Stomach (tissue), 9 donors: ENCODE results near the gene VPS8. TPM values are rescaled to one million over a fixed set of nuclear protein-coding genes. Genes with fewer than 3 reads are reported as not detected.

Experiments used
- DNase-seq, 2 donors: peaks; one replicate each; pipeline versions ENCODE4 v3.0.0 to v3.0.0-alpha.2; 2013 to 2019
- H3K27ac ChIP-seq, 5 donors: fragments of 200-600 bp in 4 of 5; sonication (generic) in 4 of 5; one replicate each; pipeline ENCODE4 v1.5.1; 2013 to 2019; ENCODE audit warnings: mild to moderate bottlenecking in 1 of 5, moderate library complexity in 1 of 5
- H3K27me3 ChIP-seq, 3 donors: fragments of 200-600 bp; sonication (generic); one replicate each; pipeline ENCODE4 v1.5.1; 2017 to 2019; ENCODE audit warnings: mixed run types in 1 of 3
- H3K36me3 ChIP-seq, 4 donors: fragments of 200-600 bp; sonication (generic); 1 replicate in 3 of 4; 2 replicates in 1 of 4; pipeline ENCODE4 v1.5.1; 2016 to 2019
- H3K4me1 ChIP-seq, 4 donors: fragments of 200-600 bp; sonication (generic); one replicate each; pipeline ENCODE4 v1.5.1; 2016 to 2019
- H3K4me3 ChIP-seq, 4 donors: fragments of 200-600 bp; sonication (generic) in 3 of 4; one replicate each; pipeline ENCODE4 v1.5.1; 2016 to 2019; ENCODE audit warnings: mild to moderate bottlenecking in 1 of 4
- H3K9me3 ChIP-seq, 4 donors: fragments of 200-600 bp; sonication (generic); one replicate each; pipeline ENCODE4 v1.5.1; 2016 to 2019
- EP300 ChIP-seq: sonication (generic); formaldehyde crosslinking; IDR thresholded peaks from one replicate; pipeline ENCODE4 v1.6.1; 2017; ENCODE audit warnings: antibody characterized with exemption
- POLR2A ChIP-seq, 4 donors: fragments of 450-650 bp; IDR thresholded peaks; one replicate each; pipeline ENCODE4 v1.6.1; 2016; ENCODE audit warnings: antibody characterized with exemption in 4 of 4, control low read depth in 2 of 4, mild to moderate bottlenecking in 1 of 4, moderate library complexity in 1 of 4
- POLR2AphosphoS5 ChIP-seq, 3 donors: sonication (generic); formaldehyde crosslinking; IDR thresholded peaks; one replicate each; pipeline ENCODE4 v1.6.1; 2016; ENCODE audit warnings: antibody characterized with exemption in 3 of 3
- WGBS, 5 donors: extraction: QIAGEN DNeasy Blood & Tissue Kit in 3 of 5; methylation state at CpG; one replicate each; pipeline versions ENCODE4 v1.1.5 to v1.1.7; 2013 to 2018; 5-methylcytosine and 5-hydroxymethylcytosine counted together
- intact Hi-C: fragments of 100-400 bp; cut with DNase I; formaldehyde crosslinking; loops from one replicate; pipeline ENCODE4 v1.15.1; 2023; ENCODE audit warnings: low total_unique reads
- polyA plus RNA-seq, 3 donors: library from polyadenylated mRNA; stranded (reverse); fragments of 200-250 nt; gene quantifications; one replicate each; pipeline ENCODE4 v1.2.3, GENCODE V29; 2013
- total RNA-seq, 5 donors: library from RNA; depleted of rRNA; stranded (reverse); fragments of >200 nt; gene quantifications; one replicate each; pipeline versions ENCODE4 v1.1.0 to v1.2.3, GENCODE V29; 2014 to 2016
- TF ChIP-seq, protein P1 (sequence below), 7 experiments: fragments of 450-650 bp in 4 of 7; fragments of 200-600 bp in 3 of 7; sonication (generic) in 3 of 7; IDR thresholded peaks; one replicate each; pipeline ENCODE4 v1.5.1; 2016 to 2019; ENCODE audit warnings: antibody characterized with exemption in 7 of 7, control low read depth in 2 of 7, mild to moderate bottlenecking in 1 of 7
- donor health status: healthy with polysubstance abuse.
- donor health status: Bipolar disorder and iron deficiency.
- donor health status: healthy.

The VPS8 gene
- total and polyA plus RNA-seq, 8 donors: 7.5 to 126 (median 37.5) TPM

DNA sequence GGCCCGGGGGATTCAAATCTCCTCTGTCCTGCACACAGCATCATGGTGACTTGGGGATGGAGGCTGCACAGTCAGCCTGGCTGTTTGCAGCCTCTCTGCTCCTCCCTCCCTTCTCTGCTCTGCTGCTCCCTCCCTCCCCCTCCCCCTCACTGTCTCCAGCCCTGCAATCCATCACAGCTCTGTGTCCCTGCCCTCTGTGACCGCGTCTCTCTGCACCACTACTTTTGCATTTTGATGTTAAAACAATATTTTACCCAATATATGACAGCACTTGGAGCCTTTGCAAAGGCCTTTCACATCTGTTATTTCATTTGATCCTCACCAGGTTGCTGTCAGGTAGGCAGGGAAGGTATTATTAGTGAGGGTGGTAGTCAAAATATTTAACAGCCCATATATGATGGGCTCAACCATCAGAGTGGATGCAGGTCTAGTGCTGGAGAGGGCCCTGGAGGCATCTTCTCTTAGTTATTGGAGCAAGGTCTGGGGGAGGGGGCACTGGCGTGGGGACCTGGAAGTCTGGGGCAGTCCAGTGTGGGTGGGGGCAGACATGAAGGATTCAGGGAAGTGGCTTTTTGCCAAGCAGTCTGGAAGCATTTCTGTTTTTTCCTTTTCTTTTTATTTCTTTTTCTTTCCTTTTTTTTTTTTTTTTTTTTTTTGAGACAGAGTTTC, 16.3 kb upstream of the VPS8 start:
- TF ChIP-seq, protein P1, sequence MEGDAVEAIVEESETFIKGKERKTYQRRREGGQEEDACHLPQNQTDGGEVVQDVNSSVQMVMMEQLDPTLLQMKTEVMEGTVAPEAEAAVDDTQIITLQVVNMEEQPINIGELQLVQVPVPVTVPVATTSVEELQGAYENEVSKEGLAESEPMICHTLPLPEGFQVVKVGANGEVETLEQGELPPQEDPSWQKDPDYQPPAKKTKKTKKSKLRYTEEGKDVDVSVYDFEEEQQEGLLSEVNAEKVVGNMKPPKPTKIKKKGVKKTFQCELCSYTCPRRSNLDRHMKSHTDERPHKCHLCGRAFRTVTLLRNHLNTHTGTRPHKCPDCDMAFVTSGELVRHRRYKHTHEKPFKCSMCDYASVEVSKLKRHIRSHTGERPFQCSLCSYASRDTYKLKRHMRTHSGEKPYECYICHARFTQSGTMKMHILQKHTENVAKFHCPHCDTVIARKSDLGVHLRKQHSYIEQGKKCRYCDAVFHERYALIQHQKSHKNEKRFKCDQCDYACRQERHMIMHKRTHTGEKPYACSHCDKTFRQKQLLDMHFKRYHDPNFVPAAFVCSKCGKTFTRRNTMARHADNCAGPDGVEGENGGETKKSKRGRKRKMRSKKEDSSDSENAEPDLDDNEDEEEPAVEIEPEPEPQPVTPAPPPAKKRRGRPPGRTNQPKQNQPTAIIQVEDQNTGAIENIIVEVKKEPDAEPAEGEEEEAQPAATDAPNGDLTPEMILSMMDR (IDR thresholded peaks at IDR 0.05): no peak
- no peak for TF ChIP-seq POLR2AphosphoS5 (IDR thresholded peaks at IDR 0.05)
- peak in 1 of 2 donors; percentile 52 for DNase-seq
- Histone ChIP-seq H3K27me3 (peaks cover 0 to 7% (median 0%) of the 10 kb centered on the region in 3 donors), H3K4me1 (peaks cover 0 to 20% (median 9%) of the 10 kb centered on the region in 4 donors), H3K27ac (no peak overlapping the region), H3K4me3 (no peak overlapping the region), H3K36me3 (no peaks in the 10 kb centered on the region), H3K9me3 (no peaks in the 10 kb centered on the region)
- 57 to 77% (median 70%) methylated on average over 4 of the region's 4 CpGs for WGBS, 5 donors
- intact Hi-C loops: no loop called here

DNA sequence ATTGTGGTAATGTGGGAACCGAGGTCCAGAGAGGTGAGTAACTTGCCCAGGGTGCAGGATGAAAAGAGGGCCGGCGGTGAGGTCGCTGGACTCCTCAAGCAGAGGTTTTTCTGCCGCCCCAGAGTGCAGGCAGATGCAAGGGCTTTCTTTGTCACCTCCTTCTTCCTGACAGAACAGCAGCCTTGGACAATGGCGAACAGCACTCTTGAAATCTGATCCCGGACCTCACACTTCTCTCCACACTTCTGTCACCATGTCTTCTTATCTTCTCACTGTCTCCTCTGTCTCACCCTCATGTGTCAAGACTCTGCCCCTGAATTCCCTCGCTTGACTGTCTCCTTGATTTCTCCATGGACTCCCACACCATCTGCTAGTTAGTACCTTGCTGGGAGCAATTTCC, 15.4 kb upstream of the VPS8 start:
- H3K36me3 ChIP-seq: no peaks in the 10 kb centered on the region
- H3K9me3 ChIP-seq: no peaks in the 10 kb centered on the region
- intact Hi-C loops: no loop called here
- 75 to 82% (median 77%) methylated on average over 8 of the region's 8 CpGs for WGBS, 5 donors
- peaks cover 0 to 7% (median 0%) of the 10 kb centered on the region in 3 donors for H3K27me3 ChIP-seq
- no peak for DNase-seq
- H3K4me3 ChIP-seq: no peak overlapping the region
- TF ChIP-seq EP300 (no peak), POLR2AphosphoS5 (IDR thresholded peaks at IDR 0.05) (no peak), POLR2A (IDR thresholded peaks at IDR 0.05) (no peak)
- TF ChIP-seq, protein P1 (IDR thresholded peaks at IDR 0.05): no peak
- H3K27ac ChIP-seq: no peak overlapping the region
- peaks cover 0 to 26% (median 9%) of the 10 kb centered on the region in 4 donors for H3K4me1 ChIP-seq

DNA sequence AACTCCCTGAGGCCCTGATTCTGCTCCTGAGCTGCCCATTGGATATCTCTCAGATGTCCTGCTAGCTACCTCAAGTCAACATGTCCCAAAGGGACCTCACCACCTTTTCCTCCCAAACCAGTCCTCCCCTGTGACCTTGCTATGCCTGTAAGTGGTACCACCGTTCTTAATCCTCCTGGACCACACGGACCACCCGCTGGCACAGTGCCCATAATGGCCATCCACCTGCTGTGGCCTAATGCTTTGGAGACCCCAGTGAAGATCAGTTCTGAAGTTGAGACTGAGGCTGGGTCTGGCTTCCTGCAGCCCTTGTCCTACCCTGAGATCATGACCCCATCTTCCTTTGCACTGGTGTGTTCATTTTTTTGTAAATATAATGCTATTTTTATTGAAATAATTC, 15.0 kb upstream of the VPS8 start:
- H3K9me3 ChIP-seq: no peaks in the 10 kb centered on the region
- WGBS, 5 donors: 82 to 92% (median 88%) methylated on average over 3 of the region's 3 CpGs
- H3K27me3 ChIP-seq: peaks cover 0 to 7% (median 0%) of the 10 kb centered on the region in 3 donors
- intact Hi-C loops: no loop called here
- no peak overlapping the region for H3K4me3 ChIP-seq
- peaks cover 0 to 26% (median 9%) of the 10 kb centered on the region in 4 donors for H3K4me1 ChIP-seq
- no peak overlapping the region for H3K27ac ChIP-seq
- TF ChIP-seq POLR2AphosphoS5 (IDR thresholded peaks at IDR 0.05) (no peak), POLR2A (IDR thresholded peaks at IDR 0.05) (no peak), EP300 (no peak)
- TF ChIP-seq, protein P1 (IDR thresholded peaks at IDR 0.05): no peak
- no peaks in the 10 kb centered on the region for H3K36me3 ChIP-seq
- DNase-seq: no peak

DNA sequence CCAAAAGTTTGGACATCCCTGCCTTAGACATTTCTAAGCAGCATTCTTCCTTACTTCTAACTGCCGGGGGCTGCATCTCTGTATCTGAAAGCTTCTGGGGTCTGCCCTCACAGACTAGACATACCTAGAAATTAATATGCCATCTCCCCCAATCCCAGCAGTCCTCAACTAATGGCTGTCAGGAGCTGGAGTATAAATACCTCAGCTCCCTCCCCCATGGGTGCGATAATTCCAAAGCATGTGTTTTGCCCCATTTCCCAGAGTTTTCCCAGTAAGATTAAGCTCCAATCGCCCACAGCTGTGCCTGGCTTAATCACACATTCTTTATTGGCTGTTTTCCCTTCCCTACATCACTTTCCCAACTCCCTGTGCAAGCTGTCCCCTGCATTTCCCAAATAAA, 13.8 kb upstream of the VPS8 start:
- intact Hi-C loops: no loop called here
- 49 to 71% (median 66%) methylated on average over 3 of the region's 3 CpGs for WGBS, 5 donors
- no peaks in the 10 kb centered on the region for H3K36me3 ChIP-seq
- DNase-seq: no peak
- peaks cover 0 to 26% (median 9%) of the 10 kb centered on the region in 4 donors for H3K4me1 ChIP-seq
- peaks cover 0 to 7% (median 0%) of the 10 kb centered on the region in 3 donors for H3K27me3 ChIP-seq
- TF ChIP-seq EP300 (no peak), POLR2A (IDR thresholded peaks at IDR 0.05) (no peak), POLR2AphosphoS5 (IDR thresholded peaks at IDR 0.05) (no peak)
- TF ChIP-seq, protein P1 (IDR thresholded peaks at IDR 0.05): no peak
- no peaks in the 10 kb centered on the region for H3K9me3 ChIP-seq
- H3K4me3 ChIP-seq: no peak overlapping the region
- peak overlapping the region in 3 of 5 donors; percentile 40 to 66 (median 61) for H3K27ac ChIP-seq
